Measurements from ENCODE around the gene ZNF181. TPM values are rescaled to one million over a fixed set of nuclear protein-coding genes. Genes with fewer than 3 reads are reported as not detected.
A peak's percentile ranks its signal among the peaks of the same experiment; 100 is the strongest.
"Not testable (repeated sequence)": the region's sequence is repeated elsewhere in the genome, so short reads cannot be mapped to it uniquely, and the experiment has no call there.

ZNF181 gene
- total RNA-seq (23.1 TPM), polyA plus RNA-seq (ENCODE audit: insufficient read depth in 1 of 8, insufficient read length in 8 of 8, low replicate concordance in 1 of 8) (10 to 100 TPM in 7 of 8 donors, 1 to 10 TPM in 1; 9.2 to 15.6 (median 13.8) TPM)
- long read RNA-seq, donor 1: 0 reads
- long read RNA-seq, donor 2: 0 reads
- long read RNA-seq, donor 3, full-length matches to known transcripts: 4 of 4 reads
- long read RNA-seq, donor 3, partial matches to known transcripts: 0 of 4 reads
- long read RNA-seq, donor 3, other reads (novel, unspliced or antisense): 0 of 4 reads
- long read RNA-seq, donor 4: 0 reads
- long read RNA-seq, donor 5, full-length matches to known transcripts: 2 of 15 reads
- long read RNA-seq, donor 5, partial matches to known transcripts: 7 of 15 reads
- long read RNA-seq, donor 5, other reads (novel, unspliced or antisense): 6 of 15 reads
- long read RNA-seq, donor 6, partial matches to known transcripts: 5 of 7 reads
- long read RNA-seq, donor 6, other reads (novel, unspliced or antisense): 0 of 7 reads
- long read RNA-seq, donor 7, partial matches to known transcripts: 0 of 1 reads
- long read RNA-seq, donor 7, other reads (novel, unspliced or antisense): 0 of 1 reads
- long read RNA-seq, donor 8, partial matches to known transcripts: 0 of 1 reads
- long read RNA-seq, donor 8, other reads (novel, unspliced or antisense): 0 of 1 reads
- long read RNA-seq, donor 9: 0 reads
- long read RNA-seq, donor 10, partial matches to known transcripts: 0 of 4 reads
- long read RNA-seq, donor 10, other reads (novel, unspliced or antisense): 0 of 4 reads
- long read RNA-seq, donor 11, full-length matches to known transcripts: 2 of 2 reads
- long read RNA-seq, donor 11, partial matches to known transcripts: 0 of 2 reads
- long read RNA-seq, donor 11, other reads (novel, unspliced or antisense): 0 of 2 reads

DNA sequence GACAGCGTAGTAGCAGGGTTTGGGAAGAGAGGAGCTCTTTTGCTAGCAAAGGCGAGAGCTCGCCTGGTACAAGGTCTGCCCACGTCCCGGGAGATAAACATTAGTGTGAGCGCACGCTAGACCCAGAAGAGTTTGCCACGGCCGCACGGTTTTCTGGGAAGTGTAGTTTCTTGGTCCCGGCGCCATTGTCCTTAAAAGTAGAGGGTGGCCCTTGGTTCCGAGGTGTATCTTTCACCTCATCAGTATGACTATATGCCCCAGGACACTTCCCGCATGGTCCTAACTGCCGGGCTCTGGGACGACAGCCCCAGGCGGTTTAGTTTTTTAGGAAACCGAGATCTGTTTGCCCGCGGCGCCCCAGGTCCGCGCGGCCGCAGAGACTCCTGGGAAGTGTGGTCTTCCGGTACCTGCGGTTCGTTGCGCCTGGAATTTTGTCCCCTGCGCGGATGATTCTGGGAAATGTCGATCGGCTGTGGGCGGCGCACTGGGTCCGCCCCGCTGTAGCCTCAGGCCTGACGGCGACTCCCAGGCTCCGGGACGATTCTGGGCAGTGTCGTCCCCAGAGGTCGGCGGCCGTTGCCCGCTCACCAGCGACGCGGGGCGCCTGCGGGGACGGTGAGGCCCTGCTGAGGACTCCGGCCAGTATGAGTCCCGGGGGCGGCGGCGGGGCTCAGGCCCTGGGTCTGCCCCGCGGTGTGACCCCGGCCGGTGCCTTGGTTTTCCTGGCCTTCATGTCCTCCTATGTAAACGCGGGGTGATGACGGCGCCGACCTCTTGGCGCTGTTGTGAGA is at the start of gene ZNF181:
Gene ZNF181, plus strand, starts transcription at position 498 of the 791 bp plus-strand sequence. CDS start 795 bp downstream, outside the sequence.
- peak within 1 kb of the TSS; percentile 72 for H3K4me3 ChIP-seq (ENCODE audit: low read length)
- peak; percentile 97 for DNase-seq
- H3K9me3 ChIP-seq (replicated peaks; ENCODE audit: control insufficient read depth, low read depth, low read length): peaks cover 11% of the 10 kb centered on the region
- H3K27ac ChIP-seq (ENCODE audit: low read length): peak within 1 kb of the TSS; percentile 96
- H3K36me3 ChIP-seq (ENCODE audit: control insufficient read depth, insufficient read depth, low read length): peaks cover 18% of the 10 kb centered on the region
- no peaks in the 10 kb centered on the region for H3K27me3 ChIP-seq (ENCODE audit: control insufficient read depth, insufficient read depth, low read length)
- H3K4me1 ChIP-seq (ENCODE audit: control insufficient read depth, insufficient read depth, low read length): peaks cover 17% of the 10 kb centered on the region
- WGBS (ENCODE audit: insufficient coverage): under 1% methylated on average over 60 of the region's 67 CpGs

GRCh38 chr19:34685266-34685665 is 48.8 kb upstream of the ZNF181 start:
- peaks cover 23% of the 10 kb centered on the region for H3K36me3 ChIP-seq (ENCODE audit: control insufficient read depth, insufficient read depth, low read length)
- DNase-seq: not testable (repeated sequence)
- peaks cover 31% of the 10 kb centered on the region for H3K9me3 ChIP-seq (replicated peaks; ENCODE audit: control insufficient read depth, low read depth, low read length)

GRCh38 chr19:34686455-34686854 is 47.6 kb upstream of the ZNF181 start:
- Histone ChIP-seq H3K9me3 (replicated peaks; ENCODE audit: control insufficient read depth, low read depth, low read length) (peaks cover 28% of the 10 kb centered on the region), H3K36me3 (ENCODE audit: control insufficient read depth, insufficient read depth, low read length) (peaks cover 19% of the 10 kb centered on the region), H3K27me3 (ENCODE audit: control insufficient read depth, insufficient read depth, low read length) (peaks cover 2% of the 10 kb centered on the region), H3K4me3 (ENCODE audit: low read length) (no peak overlapping the region), H3K27ac (ENCODE audit: low read length) (no peak overlapping the region), H3K4me1 (ENCODE audit: control insufficient read depth, insufficient read depth, low read length) (no peaks in the 10 kb centered on the region)
- WGBS (ENCODE audit: insufficient coverage): no CpG with 5 or more reads among the region's 5 CpGs
- no peak for DNase-seq

More at GRCh38 chr19:34685266-34685665, 48.8 kb upstream of the ZNF181 start:
- H3K4me1 ChIP-seq (ENCODE audit: control insufficient read depth, insufficient read depth, low read length); H3K27me3 ChIP-seq (ENCODE audit: control insufficient read depth, insufficient read depth, low read length); H3K27ac ChIP-seq (ENCODE audit: low read length); H3K4me3 ChIP-seq (ENCODE audit: low read length): not testable (repeated sequence)
- no CpG with 5 or more reads among the region's 5 CpGs for WGBS (ENCODE audit: insufficient coverage)

DNA sequence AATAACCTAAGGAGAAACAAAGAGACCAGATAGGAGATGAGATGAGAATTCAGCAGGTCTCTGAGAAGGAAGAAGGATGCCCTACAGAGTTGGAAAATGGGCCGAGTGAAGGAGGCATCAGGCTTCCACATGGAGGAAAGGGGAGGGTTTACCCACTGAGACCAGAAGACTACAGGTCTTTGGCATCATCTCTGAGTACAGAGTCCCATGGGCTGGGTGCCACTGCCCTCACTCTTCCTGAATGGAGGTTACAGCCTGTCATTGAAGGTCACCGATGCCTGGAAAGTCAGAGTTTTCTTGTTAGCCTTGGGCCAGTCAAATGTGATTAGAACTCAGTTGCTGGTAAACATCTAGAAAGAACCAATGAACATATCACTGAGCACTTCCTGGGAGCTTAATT is 46.7 kb upstream of the ZNF181 start:
- Histone ChIP-seq H3K4me3 (ENCODE audit: low read length) (no peak overlapping the region), H3K27me3 (ENCODE audit: control insufficient read depth, insufficient read depth, low read length) (peaks cover 2% of the 10 kb centered on the region), H3K4me1 (ENCODE audit: control insufficient read depth, insufficient read depth, low read length) (no peaks in the 10 kb centered on the region), H3K9me3 (replicated peaks; ENCODE audit: control insufficient read depth, low read depth, low read length) (peaks cover 22% of the 10 kb centered on the region), H3K36me3 (ENCODE audit: control insufficient read depth, insufficient read depth, low read length) (peaks cover 14% of the 10 kb centered on the region), H3K27ac (ENCODE audit: low read length) (no peak overlapping the region)
- 86% methylated on average over 1 of the region's 2 CpGs for WGBS (ENCODE audit: insufficient coverage)
- DNase-seq: no peak

DNA sequence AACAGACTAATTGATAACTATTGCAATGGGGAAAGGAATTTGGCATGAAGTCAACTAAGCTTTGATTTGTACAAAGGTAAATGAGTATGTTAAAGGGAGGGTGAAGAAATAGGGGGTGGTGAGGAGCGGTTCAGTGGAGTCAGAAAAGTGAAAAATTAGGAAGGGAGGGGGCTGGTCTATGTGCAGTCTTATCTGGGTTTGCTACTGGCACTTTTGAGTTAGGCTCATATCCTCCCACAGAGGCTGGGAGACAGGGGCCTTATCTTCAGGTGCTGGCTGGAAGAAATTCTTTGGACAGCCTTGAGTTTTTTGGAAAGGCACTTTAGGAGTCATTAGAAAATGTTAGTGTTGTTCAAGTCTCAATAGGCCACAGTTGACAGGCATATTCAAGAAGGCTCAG is 45.5 kb upstream of the ZNF181 start:
- no peak for DNase-seq

GRCh38 chr19:34690372-34690771 is 43.7 kb upstream of the ZNF181 start:
- Histone ChIP-seq H3K27me3 (ENCODE audit: control insufficient read depth, insufficient read depth, low read length) (peaks cover 2% of the 10 kb centered on the region), H3K9me3 (replicated peaks; ENCODE audit: control insufficient read depth, low read depth, low read length) (peaks cover 11% of the 10 kb centered on the region), H3K27ac (ENCODE audit: low read length) (no peak overlapping the region), H3K4me3 (ENCODE audit: low read length) (no peak overlapping the region), H3K36me3 (ENCODE audit: control insufficient read depth, insufficient read depth, low read length) (no peaks in the 10 kb centered on the region), H3K4me1 (ENCODE audit: control insufficient read depth, insufficient read depth, low read length) (no peaks in the 10 kb centered on the region)
- no CpG with 5 or more reads among the region's 3 CpGs for WGBS (ENCODE audit: insufficient coverage)
- no peak for DNase-seq

More for the DNA sequence above, 45.5 kb upstream of the ZNF181 start:
- 88% methylated on average over 1 of the region's 1 CpG for WGBS (ENCODE audit: insufficient coverage)
- no peak overlapping the region for H3K27ac ChIP-seq (ENCODE audit: low read length)
- no peak overlapping the region for H3K4me3 ChIP-seq (ENCODE audit: low read length)
- H3K9me3 ChIP-seq (replicated peaks; ENCODE audit: control insufficient read depth, low read depth, low read length): peaks cover 19% of the 10 kb centered on the region
- H3K4me1 ChIP-seq (ENCODE audit: control insufficient read depth, insufficient read depth, low read length): no peaks in the 10 kb centered on the region
- peaks cover 8% of the 10 kb centered on the region for H3K36me3 ChIP-seq (ENCODE audit: control insufficient read depth, insufficient read depth, low read length)
- peaks cover 2% of the 10 kb centered on the region for H3K27me3 ChIP-seq (ENCODE audit: control insufficient read depth, insufficient read depth, low read length)

DNA sequence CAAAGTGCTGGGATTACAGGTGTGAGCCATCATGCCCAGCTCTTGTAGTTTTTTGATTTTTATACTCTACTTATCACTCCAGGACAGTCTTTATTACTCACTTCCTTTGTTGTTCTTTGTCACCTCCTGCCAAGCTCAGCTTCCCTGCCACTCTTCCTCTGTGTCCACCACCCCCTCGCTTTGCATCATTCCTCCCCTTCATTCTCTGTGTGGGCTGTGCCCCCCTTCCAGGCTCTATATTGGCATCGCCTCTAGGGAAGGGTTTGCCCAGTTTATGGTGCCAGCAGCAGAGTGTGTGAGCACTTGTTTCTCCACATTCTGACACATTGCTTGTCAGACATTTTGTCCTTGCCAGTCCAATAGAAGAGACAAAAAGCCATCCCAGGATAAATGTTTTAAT is 41.5 kb upstream of the ZNF181 start:
- H3K4me3 ChIP-seq (ENCODE audit: low read length): no peak overlapping the region
- WGBS (ENCODE audit: insufficient coverage): 71% methylated on average over 1 of the region's 2 CpGs

DNA sequence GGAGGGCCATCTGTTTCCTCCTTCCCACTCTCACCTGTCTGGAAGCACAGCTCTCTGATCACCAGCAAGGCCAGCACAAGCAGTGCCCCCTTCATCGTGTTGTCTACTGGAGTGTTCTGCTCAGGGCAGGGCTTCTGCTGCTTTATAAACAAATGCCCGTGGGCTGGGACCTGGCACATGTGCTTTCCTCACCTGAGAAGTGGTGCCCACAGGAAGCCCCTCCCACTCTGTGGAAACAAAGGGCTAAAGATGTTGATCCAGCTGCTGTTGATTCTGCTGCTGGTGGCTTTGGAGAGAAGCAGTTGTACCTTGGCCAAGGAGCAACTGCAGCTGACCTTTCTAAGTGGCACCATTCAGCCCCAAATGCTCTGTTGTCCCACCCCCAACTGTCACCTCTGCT is 26.4 kb upstream of the ZNF181 start:
- 100% methylated on average over 1 of the region's 2 CpGs for WGBS (ENCODE audit: insufficient coverage)
- Histone ChIP-seq H3K27ac (ENCODE audit: low read length) (no peak overlapping the region), H3K4me1 (ENCODE audit: control insufficient read depth, insufficient read depth, low read length) (no peaks in the 10 kb centered on the region), H3K36me3 (ENCODE audit: control insufficient read depth, insufficient read depth, low read length) (no peaks in the 10 kb centered on the region), H3K9me3 (replicated peaks; ENCODE audit: control insufficient read depth, low read depth, low read length) (peaks cover 7% of the 10 kb centered on the region), H3K27me3 (ENCODE audit: control insufficient read depth, insufficient read depth, low read length) (no peaks in the 10 kb centered on the region), H3K4me3 (ENCODE audit: low read length) (no peak overlapping the region)
- no peak for DNase-seq

More for the DNA sequence above, 41.5 kb upstream of the ZNF181 start:
- H3K4me1 ChIP-seq (ENCODE audit: control insufficient read depth, insufficient read depth, low read length): no peaks in the 10 kb centered on the region
- no peaks in the 10 kb centered on the region for H3K9me3 ChIP-seq (replicated peaks; ENCODE audit: control insufficient read depth, low read depth, low read length)
- no peak for DNase-seq
- no peaks in the 10 kb centered on the region for H3K36me3 ChIP-seq (ENCODE audit: control insufficient read depth, insufficient read depth, low read length)
- H3K27ac ChIP-seq (ENCODE audit: low read length): no peak overlapping the region
- peaks cover 2% of the 10 kb centered on the region for H3K27me3 ChIP-seq (ENCODE audit: control insufficient read depth, insufficient read depth, low read length)

DNA sequence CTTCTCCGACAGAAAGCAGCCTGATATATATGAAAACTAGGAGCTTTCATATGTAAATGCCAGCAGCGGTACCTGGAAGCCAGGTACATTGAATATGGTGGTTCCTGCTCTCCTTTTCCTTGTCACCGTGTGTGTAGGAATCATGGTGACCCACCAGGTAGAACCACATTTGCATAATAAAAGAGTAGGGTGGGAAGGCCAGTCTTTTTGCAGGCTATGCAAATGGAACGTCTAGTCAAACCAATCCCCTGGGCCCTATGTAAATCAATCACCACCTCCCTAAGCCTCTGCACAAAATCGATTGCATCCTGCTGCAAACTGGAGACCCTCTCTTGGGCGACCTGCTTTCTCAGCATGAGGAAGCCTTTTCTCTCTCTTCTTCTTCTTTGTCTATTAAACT is 22.2 kb upstream of the ZNF181 start:
- WGBS (ENCODE audit: insufficient coverage): 63% methylated on average over 3 of the region's 6 CpGs
- H3K9me3 ChIP-seq (replicated peaks; ENCODE audit: control insufficient read depth, low read depth, low read length): peaks cover 10% of the 10 kb centered on the region
- H3K27me3 ChIP-seq (ENCODE audit: control insufficient read depth, insufficient read depth, low read length): no peaks in the 10 kb centered on the region
- no peaks in the 10 kb centered on the region for H3K4me1 ChIP-seq (ENCODE audit: control insufficient read depth, insufficient read depth, low read length)
- H3K36me3 ChIP-seq (ENCODE audit: control insufficient read depth, insufficient read depth, low read length): no peaks in the 10 kb centered on the region
- H3K27ac ChIP-seq (ENCODE audit: low read length): no peak overlapping the region
- no peak overlapping the region for H3K4me3 ChIP-seq (ENCODE audit: low read length)
- no peak for DNase-seq

All from muscle of leg (tissue), 16 donors.